Measurements from ENCODE around the gene FAM117A. TPM values are rescaled to one million over a fixed set of nuclear protein-coding genes. Genes with fewer than 3 reads are reported as not detected.

FAM117A gene
- total and polyA plus RNA-seq, 11 donors: 5.2 to 18.5 (median 10.4) TPM

DNA sequence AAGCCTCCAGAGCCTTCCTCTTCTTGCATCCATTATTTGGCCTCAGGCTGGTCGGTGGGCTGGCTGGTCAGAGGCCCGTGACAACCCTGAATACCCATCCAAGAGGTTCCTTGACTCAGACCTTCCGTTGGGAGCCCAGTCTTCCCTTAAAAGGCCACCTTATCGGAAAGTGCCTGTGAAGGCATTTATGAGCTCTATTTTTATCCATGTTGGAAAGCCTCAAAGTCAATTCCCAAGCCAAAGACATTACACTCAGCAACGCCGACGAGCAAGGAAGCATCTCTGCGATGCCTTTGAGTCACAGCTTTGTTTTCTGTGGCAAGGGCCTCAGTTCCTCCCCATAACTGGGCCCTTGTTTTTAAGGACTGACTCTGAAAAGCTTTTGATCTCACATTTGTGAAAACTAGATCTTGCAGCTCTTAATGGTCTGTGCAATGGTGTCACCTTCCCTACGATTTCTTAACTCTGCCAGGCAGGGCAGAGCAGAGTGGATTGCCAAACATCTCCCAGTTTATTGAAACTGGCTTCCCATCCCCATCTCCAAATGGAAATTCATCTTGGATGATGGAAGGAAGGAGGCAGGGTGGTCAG, 72.8 kb downstream of the FAM117A start:
- peak; percentile 68 to 89 (median 86) for ATAC-seq
- Histone ChIP-seq H3K36me3 (no peaks in the 10 kb centered on the region), H3K9me3 (no peaks in the 10 kb centered on the region), H3K4me3 (peak overlapping the region in 2 of 12 donors; percentile 3 to 7), H3K4me1 (peaks cover 0 to 64% (median 27%) of the 10 kb centered on the region in 12 donors), H3K27me3 (no peaks in the 10 kb centered on the region), H3K27ac (peak overlapping the region; percentile 19 to 93 (median 89))
- peak in 4 of 5 donors; percentile 62 to 82 (median 66) for DNase-seq
- 25 to 32% (median 30%) methylated on average over 8 to 9 of the region's 9 CpGs for WGBS, 4 donors
- intact Hi-C loops (cut with DNase I): loop anchor here in 2 of 10 donors (5.0 kb wide), 1 partner anchor 74 kb away; no protein-coding TSS in a partner anchor
- TF ChIP-seq, protein P1, sequence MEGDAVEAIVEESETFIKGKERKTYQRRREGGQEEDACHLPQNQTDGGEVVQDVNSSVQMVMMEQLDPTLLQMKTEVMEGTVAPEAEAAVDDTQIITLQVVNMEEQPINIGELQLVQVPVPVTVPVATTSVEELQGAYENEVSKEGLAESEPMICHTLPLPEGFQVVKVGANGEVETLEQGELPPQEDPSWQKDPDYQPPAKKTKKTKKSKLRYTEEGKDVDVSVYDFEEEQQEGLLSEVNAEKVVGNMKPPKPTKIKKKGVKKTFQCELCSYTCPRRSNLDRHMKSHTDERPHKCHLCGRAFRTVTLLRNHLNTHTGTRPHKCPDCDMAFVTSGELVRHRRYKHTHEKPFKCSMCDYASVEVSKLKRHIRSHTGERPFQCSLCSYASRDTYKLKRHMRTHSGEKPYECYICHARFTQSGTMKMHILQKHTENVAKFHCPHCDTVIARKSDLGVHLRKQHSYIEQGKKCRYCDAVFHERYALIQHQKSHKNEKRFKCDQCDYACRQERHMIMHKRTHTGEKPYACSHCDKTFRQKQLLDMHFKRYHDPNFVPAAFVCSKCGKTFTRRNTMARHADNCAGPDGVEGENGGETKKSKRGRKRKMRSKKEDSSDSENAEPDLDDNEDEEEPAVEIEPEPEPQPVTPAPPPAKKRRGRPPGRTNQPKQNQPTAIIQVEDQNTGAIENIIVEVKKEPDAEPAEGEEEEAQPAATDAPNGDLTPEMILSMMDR (IDR thresholded peaks at IDR 0.05): no peak
- TF ChIP-seq POLR2A (IDR thresholded peaks at IDR 0.05): peak in 1 of 2 donors; percentile 66

DNA sequence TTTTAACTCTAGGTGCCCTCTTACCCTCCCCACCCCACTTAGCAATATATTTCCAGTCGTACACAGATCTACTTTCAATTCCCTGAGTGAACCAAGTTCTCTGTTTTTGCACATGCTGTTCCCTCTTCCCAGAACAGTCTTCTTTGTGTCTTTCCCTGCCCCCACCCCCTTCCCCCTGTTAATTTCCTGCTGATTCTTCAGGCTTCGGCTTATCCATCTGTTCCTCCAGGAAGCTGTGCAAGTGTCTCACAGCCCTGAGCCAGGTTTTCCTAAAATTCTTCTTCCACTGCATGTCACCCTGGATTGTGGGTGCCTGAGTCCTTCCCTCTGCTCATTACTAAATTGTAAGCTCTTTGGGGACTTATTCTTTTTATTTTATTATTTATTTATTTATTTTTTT, 73.7 kb downstream of the FAM117A start:
- WGBS, 4 donors: 30 to 49% (median 43%) methylated on average over 2 of the region's 2 CpGs
- Histone ChIP-seq H3K9me3 (no peaks in the 10 kb centered on the region), H3K27me3 (no peaks in the 10 kb centered on the region), H3K27ac (peak overlapping the region in 11 of 12 donors; percentile 78 to 93 (median 90)), H3K4me1 (peaks cover 0 to 57% (median 27%) of the 10 kb centered on the region in 12 donors), H3K36me3 (no peaks in the 10 kb centered on the region), H3K4me3 (no peak overlapping the region)
- DNase-seq (no peak), ATAC-seq (no peak)
- intact Hi-C loops (cut with DNase I): loop anchor here in 2 of 10 donors (5.0 kb wide), 1 partner anchor 73 kb away; no protein-coding TSS in a partner anchor
- no peak for TF ChIP-seq POLR2A (IDR thresholded peaks at IDR 0.05)
- TF ChIP-seq, protein P1 (IDR thresholded peaks at IDR 0.05): no peak

DNA sequence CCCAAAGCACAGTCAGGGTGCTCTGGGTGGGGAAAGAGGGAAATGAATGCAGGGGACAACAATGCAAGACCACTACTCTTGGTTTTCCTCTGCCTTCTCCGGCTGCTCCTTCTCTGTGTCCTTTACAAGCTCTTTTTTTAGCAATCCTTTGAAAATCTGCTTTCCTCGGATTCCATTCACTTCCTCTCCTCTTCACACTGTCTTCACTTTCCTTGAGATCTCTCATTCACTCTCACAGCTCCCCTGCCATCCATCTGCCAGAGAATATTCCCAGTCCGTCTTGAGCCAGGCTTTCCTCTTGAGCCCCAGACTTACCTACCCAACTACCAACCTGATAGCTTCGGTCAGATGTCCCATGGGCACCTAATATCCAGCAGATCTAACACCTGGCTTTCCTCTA, 75.1 kb downstream of the FAM117A start:
- DNase-seq (no peak), ATAC-seq (no peak)
- Histone ChIP-seq H3K4me1 (peaks cover 0 to 52% (median 26%) of the 10 kb centered on the region in 12 donors), H3K27ac (peak overlapping the region in 10 of 12 donors; percentile 36 to 93 (median 66)), H3K9me3 (no peaks in the 10 kb centered on the region), H3K4me3 (peak overlapping the region in 1 of 12 donors; percentile 43), H3K36me3 (no peaks in the 10 kb centered on the region), H3K27me3 (no peaks in the 10 kb centered on the region)
- no peak for TF ChIP-seq POLR2A (IDR thresholded peaks at IDR 0.05)
- TF ChIP-seq, protein P1 (IDR thresholded peaks at IDR 0.05): no peak
- intact Hi-C loops (cut with DNase I): no loop called here
- WGBS, 4 donors: 71 to 82% (median 81%) methylated on average over 4 of the region's 4 CpGs

DNA sequence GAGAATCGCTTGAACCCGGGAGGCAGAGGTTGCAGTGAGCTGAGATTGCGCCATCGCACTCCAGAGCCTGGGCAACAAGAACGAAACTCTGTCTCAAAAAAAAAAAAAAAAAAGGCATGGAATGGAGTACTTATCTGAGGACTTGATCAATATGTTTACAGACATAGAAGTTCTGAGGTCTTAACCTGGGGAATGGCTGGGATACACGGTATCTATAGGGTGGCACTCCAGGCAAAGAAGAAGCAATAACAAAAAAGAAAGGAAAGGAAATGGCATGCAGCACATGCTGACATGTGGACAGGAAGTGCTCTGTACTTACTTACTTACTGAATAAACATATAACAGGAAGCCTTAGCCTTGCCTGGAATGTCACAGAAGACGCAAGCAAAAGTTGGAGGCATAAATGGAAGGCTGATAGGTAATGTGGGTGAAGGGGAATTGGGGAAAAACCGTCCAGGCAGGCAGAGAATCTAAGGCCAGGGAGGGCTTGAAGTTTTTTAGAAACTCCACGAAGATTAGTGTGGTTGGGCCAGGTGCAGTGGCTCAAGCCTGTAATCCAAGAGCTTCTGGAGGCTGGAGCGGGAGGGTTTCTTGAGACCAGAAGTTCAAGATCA, 75.9 kb downstream of the FAM117A start:
- Histone ChIP-seq H3K9me3 (no peaks in the 10 kb centered on the region), H3K36me3 (no peaks in the 10 kb centered on the region), H3K4me1 (peaks cover 0 to 52% (median 26%) of the 10 kb centered on the region in 12 donors), H3K4me3 (peak overlapping the region in 1 of 12 donors; percentile 43), H3K27me3 (no peaks in the 10 kb centered on the region), H3K27ac (peak overlapping the region; percentile 1 to 93 (median 64))
- peak; percentile 10 to 58 (median 28) for ATAC-seq
- WGBS, 4 donors: 65 to 75% (median 66%) methylated on average over 10 of the region's 10 CpGs
- no peak for DNase-seq
- TF ChIP-seq, protein P1 (IDR thresholded peaks at IDR 0.05): no peak
- TF ChIP-seq POLR2A (IDR thresholded peaks at IDR 0.05): no peak
- intact Hi-C loops (cut with DNase I): no loop called here
